ENCODE measurements around the gene FDPS. TPM values are rescaled to one million over a fixed set of nuclear protein-coding genes. Genes with fewer than 3 reads are reported as not detected.

The FDPS gene
- total RNA-seq, 1 experiment from 2014 or later = 269 TPM

- Histone ChIP-seq H3K27ac (ENCODE audit: low read depth, low read length) (peak overlapping the region; percentile 96), H3K4me2 (ENCODE audit: low read length) (peak overlapping the region; percentile 100), H3K9ac (ENCODE audit: low read length) (peak overlapping the region; percentile 87), H4K20me1 (ENCODE audit: insufficient read depth) (no peaks in the 10 kb centered on the region), H3K36me3 (ENCODE audit: control insufficient read depth in 1 of 2, insufficient read depth in 2 of 2, low read length in 2 of 2) (peaks cover 20 to 30% of the 10 kb centered on the region in 2 experiments; a peak in 3 of 4 replicates), H3K9me2 (ENCODE audit: insufficient read depth) (no peaks in the 10 kb centered on the region), H3K79me2 (ENCODE audit: insufficient read depth, low read length) (peaks cover 39% of the 10 kb centered on the region; the same call in 1 of the 2 replicates), H3K4me1 (ENCODE audit: control insufficient read depth in 1 of 2, insufficient read depth in 2 of 2, low read length in 2 of 2) (peaks cover 15 to 25% of the 10 kb centered on the region in 2 experiments), H3K27me3 (ENCODE audit: insufficient read depth, low read length) (no peaks in the 10 kb centered on the region), H3K4me3 (replicated peaks in 1 of 2; ENCODE audit: low read depth in 1 of 2, low read length in 2 of 2) (peak overlapping the region; percentile 83 to 96), H3K9me3 (ENCODE audit: control insufficient read depth in 1 of 2, insufficient read depth in 1 of 2, low read depth in 1 of 2, low read length in 2 of 2) (no peaks in the 10 kb centered on the region), H2AFZ (ENCODE audit: low read depth, low read length, poor library complexity, severe bottlenecking) (no peak overlapping the region)
- ChIA-PET POLR2A (interaction anchor here (0.6 to 1.7 kb wide), 5 partner anchors 16 to 681 kb away, joined by 3 to 11 read pairs (median 5); partner anchors contain the start of genes CLK2 and FDPS), CTCF (interaction anchor here (1.0 to 3.9 kb wide), 9 partner anchors 16 to 176 kb away, joined by 3 to 44 read pairs (median 6); partner anchors contain the start of genes FDPS, HCN3, MTX1 and THBS3), RAD21 (ENCODE audit: low non-redundant PET in 1 of 2, low total read pairs in 2 of 2, uncharacterized antibody in 2 of 2, unreplicated experiment in 2 of 2) (interaction anchor here (0.6 to 1.5 kb wide), 6 partner anchors 51 to 811 kb away, joined by 3 to 9 read pairs (median 4); partner anchors contain the start of genes CLK2 (in 1 of the 2) and SCAMP3 (in 1 of the 2))
- BruUV-seq (replicated peaks) = no TSS peak
- intact Hi-C loops (cut with micrococcal nuclease) = loop anchor here (1.0 to 10.0 kb wide), 3 partner anchors 74 to 268 kb away; partner anchors contain the start of genes KRTCAP2 and TRIM46
- ATAC-seq (peak; percentile 77), DNase-seq (ENCODE audit: low read depth, low spot score) (peak; percentile 89)
- peak; percentile 33 for TF ChIP-seq YY1 (IDR thresholded peaks at IDR 0.05; ENCODE audit: extremely low read depth, insufficient replicate concordance, low read depth, low read length)
- TF ChIP-seq CBX3 (IDR thresholded peaks at IDR 0.05; ENCODE audit: low read depth) = no peak
- peak; percentile 85 for TF ChIP-seq POLR2A (IDR thresholded peaks at IDR 0.05; ENCODE audit: borderline replicate concordance, extremely low read depth, insufficient read depth, insufficient read length)
- peak; percentile 71 for TF ChIP-seq ZBTB33 (IDR thresholded peaks at IDR 0.05; ENCODE audit: extremely low read depth, insufficient replicate concordance, low read length)
- TF ChIP-seq ZFX (IDR thresholded peaks at IDR 0.05) = peak; percentile 48; the same call in 1 of the 2 replicates
- no peak for TF ChIP-seq FOSL1 (IDR thresholded peaks at IDR 0.05; ENCODE audit: low read depth)
- TF ChIP-seq SP1 (IDR thresholded peaks at IDR 0.05; ENCODE audit: low read depth) = no peak
- peak; percentile 80 for TF ChIP-seq POLR2AphosphoS5 (IDR thresholded peaks at IDR 0.05; ENCODE audit: low read depth, low read length)
Measured at GRCh38 chr1:155324037-155324716, 15.5 kb downstream of the FDPS start.
